C4-2B (cell line): ENCODE measurements around the gene GPR32.

Experiments used
- ZFX ChIP-seq: fragments of 450-650 bp; IDR thresholded peaks from 2 replicates; pipeline ENCODE4 v1.6.1; 2017
- TF ChIP-seq, protein P1 (sequence below): fragments of 450-650 bp; conservative IDR thresholded peaks from 2 replicates; pipeline ENCODE4 v1.5.1; 2017; ENCODE audit warnings: mild to moderate bottlenecking

DNA sequence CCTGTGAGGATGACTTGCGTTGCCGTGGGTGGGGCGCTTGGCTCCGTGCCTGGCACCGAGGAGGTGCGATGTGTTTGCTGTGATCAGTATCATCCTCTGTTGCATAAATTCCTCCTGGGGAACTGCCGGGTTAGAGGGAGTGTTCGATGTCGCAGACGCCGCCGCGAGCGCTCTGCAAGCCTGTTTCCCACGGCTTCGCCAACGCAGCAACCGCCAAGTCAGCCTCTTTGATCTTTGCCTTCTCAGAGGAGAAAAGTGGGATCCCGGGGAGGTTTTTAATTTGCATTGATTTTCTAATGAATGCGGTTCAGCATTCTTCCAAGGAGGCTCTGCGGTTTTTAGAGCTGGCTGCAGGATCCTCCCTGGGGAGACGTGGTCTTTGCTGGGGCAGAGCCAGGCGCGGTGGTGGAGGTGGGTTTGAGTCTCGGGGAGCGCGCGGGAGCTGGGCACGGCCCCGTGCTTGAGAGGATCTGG lies 7.6 kb downstream of the GPR32 start:
- TF ChIP-seq, protein P1, sequence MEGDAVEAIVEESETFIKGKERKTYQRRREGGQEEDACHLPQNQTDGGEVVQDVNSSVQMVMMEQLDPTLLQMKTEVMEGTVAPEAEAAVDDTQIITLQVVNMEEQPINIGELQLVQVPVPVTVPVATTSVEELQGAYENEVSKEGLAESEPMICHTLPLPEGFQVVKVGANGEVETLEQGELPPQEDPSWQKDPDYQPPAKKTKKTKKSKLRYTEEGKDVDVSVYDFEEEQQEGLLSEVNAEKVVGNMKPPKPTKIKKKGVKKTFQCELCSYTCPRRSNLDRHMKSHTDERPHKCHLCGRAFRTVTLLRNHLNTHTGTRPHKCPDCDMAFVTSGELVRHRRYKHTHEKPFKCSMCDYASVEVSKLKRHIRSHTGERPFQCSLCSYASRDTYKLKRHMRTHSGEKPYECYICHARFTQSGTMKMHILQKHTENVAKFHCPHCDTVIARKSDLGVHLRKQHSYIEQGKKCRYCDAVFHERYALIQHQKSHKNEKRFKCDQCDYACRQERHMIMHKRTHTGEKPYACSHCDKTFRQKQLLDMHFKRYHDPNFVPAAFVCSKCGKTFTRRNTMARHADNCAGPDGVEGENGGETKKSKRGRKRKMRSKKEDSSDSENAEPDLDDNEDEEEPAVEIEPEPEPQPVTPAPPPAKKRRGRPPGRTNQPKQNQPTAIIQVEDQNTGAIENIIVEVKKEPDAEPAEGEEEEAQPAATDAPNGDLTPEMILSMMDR: no peak
- no peak for TF ChIP-seq ZFX
